Uterus (tissue), 2 donors: Measurements from ENCODE around the gene ACOXL.

Source experiments
- CTCF ChIP-seq, 4 experiments: fragments of 200-600 bp in 2 of 4; fragments of 450-650 bp in 2 of 4; sonication (generic) in 2 of 4; IDR thresholded peaks; one replicate each; pipeline ENCODE4 v1.5.1; 2016 to 2019; ENCODE audit warnings: antibody characterized with exemption in 4 of 4, mild to moderate bottlenecking in 2 of 4, moderate library complexity in 1 of 4
- POLR2A ChIP-seq, 2 donors: fragments of 450-650 bp; IDR thresholded peaks; one replicate each; pipeline ENCODE4 v1.6.1; 2016; ENCODE audit warnings: antibody characterized with exemption in 2 of 2, mild to moderate bottlenecking in 1 of 2, moderate library complexity in 1 of 2

GRCh38 chr2:110804915-110805314 is 72.5 kb downstream of the ACOXL start:
- TF ChIP-seq CTCF (IDR thresholded peaks at IDR 0.05) (no peak), POLR2A (IDR thresholded peaks at IDR 0.05) (no peak)
